GM06990 (cell line): Measurements from ENCODE around the gene TAF4.

ENCODE experiments used
- DNase-seq: peaks from one replicate; pipeline ENCODE4 v3.0.0-alpha.2; 2011; ENCODE audit not compliant: insufficient read length; ENCODE audit errors: extremely low read depth
- H3K27me3 ChIP-seq: replicated peaks from 2 replicates; pipeline ENCODE4 v1.6.0; 2011; ENCODE audit warnings: low read length; ENCODE audit not compliant: control insufficient read depth, insufficient read depth
- H3K36me3 ChIP-seq: 2 replicates; pipeline ENCODE4 v1.5.1; 2011; ENCODE audit warnings: low read length; ENCODE audit not compliant: control insufficient read depth, insufficient read depth
- H3K4me3 ChIP-seq: replicated peaks from 2 replicates; pipeline ENCODE4 v1.5.1; 2011; ENCODE audit warnings: low read depth, mild to moderate bottlenecking, control low read depth, low read length
- CTCF ChIP-seq: IDR thresholded peaks from 2 replicates; pipeline ENCODE4 v1.5.1; 2011; ENCODE audit warnings: low read length, control low read depth, mild to moderate bottlenecking, inconsistent platforms; ENCODE audit not compliant: insufficient read depth, poor library complexity, severe bottlenecking

The TAF4 gene

GRCh38 chr20:61940491-61940890, 125.2 kb downstream of the TAF4 start:
- TF ChIP-seq CTCF: no peak
- H3K27me3 ChIP-seq: no peaks in the 10 kb centered on the region
- DNase-seq: no peak
- H3K4me3 ChIP-seq: no peak overlapping the region
- no peaks in the 10 kb centered on the region for H3K36me3 ChIP-seq

- Histone ChIP-seq H3K4me3 (no peak overlapping the region), H3K27me3 (no peaks in the 10 kb centered on the region), H3K36me3 (no peaks in the 10 kb centered on the region)
- no peak for TF ChIP-seq CTCF
- no peak for DNase-seq
Observed at GRCh38 chr20:61939691-61940360, 125.9 kb downstream of the TAF4 start.

- Histone ChIP-seq H3K4me3 (no peak overlapping the region), H3K27me3 (no peaks in the 10 kb centered on the region), H3K36me3 (no peaks in the 10 kb centered on the region)
- TF ChIP-seq CTCF: no peak
- no peak for DNase-seq
Observed at GRCh38 chr20:61938839-61939690, 126.6 kb downstream of the TAF4 start.

- no peak overlapping the region for H3K4me3 ChIP-seq
- DNase-seq: no peak
- no peaks in the 10 kb centered on the region for H3K27me3 ChIP-seq
- no peaks in the 10 kb centered on the region for H3K36me3 ChIP-seq
- no peak for TF ChIP-seq CTCF
Observed at GRCh38 chr20:61937963-61938838, 127.5 kb downstream of the TAF4 start.

GRCh38 chr20:61937146-61937962, 128.3 kb downstream of the TAF4 start:
- no peak for TF ChIP-seq CTCF
- Histone ChIP-seq H3K4me3 (no peak overlapping the region), H3K36me3 (no peaks in the 10 kb centered on the region), H3K27me3 (no peaks in the 10 kb centered on the region)
- DNase-seq: no peak
